H9 (cell line): ENCODE results near the gene SSR3. TPM values are rescaled to one million over a fixed set of nuclear protein-coding genes. Genes with fewer than 3 reads are reported as not detected.
A peak's percentile ranks its signal among the peaks of the same experiment; 100 is the strongest.

Source experiments
- DNase-seq: peaks from one replicate; pipeline ENCODE4 v3.0.0-alpha.2; 2017
- H2AFZ ChIP-seq: one replicate; pipeline ENCODE4 v1.6.1; 2013; ENCODE audit warnings: mild to moderate bottlenecking, low read length, control low read depth, moderate library complexity
- H2AK5ac ChIP-seq: 2 replicates; pipeline ENCODE4 v1.6.1; 2013; ENCODE audit warnings: low read length, control low read depth, mixed read lengths; ENCODE audit not compliant: insufficient read length
- H2BK120ac ChIP-seq: one replicate; pipeline ENCODE4 v1.6.1; 2013; ENCODE audit warnings: low read depth, mild to moderate bottlenecking, low read length, control low read depth, inconsistent platforms; ENCODE audit not compliant: poor library complexity, severe bottlenecking
- H2BK12ac ChIP-seq: 2 replicates; pipeline ENCODE4 v1.6.1; 2013; ENCODE audit warnings: low read length, control low read depth, mixed read lengths, low read depth; ENCODE audit not compliant: insufficient read length
- H2BK15ac ChIP-seq: 2 replicates; pipeline ENCODE4 v1.6.1; 2013; ENCODE audit warnings: low read depth, low read length, control low read depth
- H2BK20ac ChIP-seq: one replicate; pipeline ENCODE4 v1.6.1; 2013; ENCODE audit warnings: low read depth, mild to moderate bottlenecking, low read length, control low read depth, inconsistent platforms; ENCODE audit not compliant: poor library complexity, severe bottlenecking
- H2BK5ac ChIP-seq: 2 replicates; pipeline ENCODE4 v1.6.1; 2013; ENCODE audit warnings: low read length, control low read depth, mixed read lengths; ENCODE audit not compliant: insufficient read length
- H3K14ac ChIP-seq: 2 replicates; pipeline ENCODE4 v1.6.1; 2013; ENCODE audit warnings: low read length, control low read depth; ENCODE audit not compliant: insufficient read depth
- H3K18ac ChIP-seq: 2 replicates; pipeline ENCODE4 v1.6.1; 2013; ENCODE audit warnings: low read depth, mild to moderate bottlenecking, mixed read lengths, low read length, control low read depth; ENCODE audit not compliant: insufficient read length
- H3K23ac ChIP-seq: 2 replicates; pipeline ENCODE4 v1.6.1; 2013; ENCODE audit warnings: low read length, control low read depth, mixed read lengths, low read depth; ENCODE audit not compliant: insufficient read length
- H3K23me2 ChIP-seq: 2 replicates; pipeline ENCODE4 v1.6.1; 2013; ENCODE audit warnings: low read depth, mild to moderate bottlenecking, mixed read lengths, low read length, control low read depth; ENCODE audit not compliant: insufficient read length, poor library complexity, severe bottlenecking
- H3K27ac ChIP-seq: 2 replicates; pipeline ENCODE4 v1.5.1; 2013; ENCODE audit warnings: low read length, control low read depth, mixed read lengths, low read depth; ENCODE audit not compliant: insufficient read length
- H3K27me3 ChIP-seq: 2 replicates; pipeline ENCODE4 v1.6.1; 2013; ENCODE audit warnings: low read length, control low read depth, inconsistent platforms; ENCODE audit not compliant: insufficient read depth
- H3K4ac ChIP-seq: 2 replicates; pipeline ENCODE4 v1.6.1; 2013; ENCODE audit warnings: low read depth, mild to moderate bottlenecking, control low read depth, inconsistent platforms, low read length, moderate library complexity
- H3K4me1 ChIP-seq: 2 replicates; pipeline ENCODE4 v1.6.1; 2013; ENCODE audit warnings: low read length, control low read depth, inconsistent platforms; ENCODE audit not compliant: insufficient read depth
- H3K4me2 ChIP-seq: 2 replicates; pipeline ENCODE4 v1.6.1; 2013; ENCODE audit warnings: low read length, control low read depth, mixed read lengths; ENCODE audit not compliant: insufficient read length, insufficient read depth
- H3K56ac ChIP-seq: 2 replicates; pipeline ENCODE4 v1.6.1; 2013; ENCODE audit warnings: low read depth, mild to moderate bottlenecking, mixed read lengths, low read length, control low read depth; ENCODE audit not compliant: insufficient read length
- H3K79me1 ChIP-seq: 2 replicates; pipeline ENCODE4 v1.6.1; 2013; ENCODE audit warnings: low read depth, mild to moderate bottlenecking, moderate library complexity, low read length, control low read depth, inconsistent platforms; ENCODE audit not compliant: insufficient read depth, poor library complexity, severe bottlenecking
- H3K79me2 ChIP-seq: 2 replicates; pipeline ENCODE4 v1.6.1; 2013; ENCODE audit warnings: low read length, control low read depth, inconsistent platforms; ENCODE audit not compliant: insufficient read depth
- H3K9ac ChIP-seq: 2 replicates; pipeline ENCODE4 v1.6.1; 2013; ENCODE audit warnings: low read length, control low read depth, mixed read lengths; ENCODE audit not compliant: insufficient read length; ENCODE audit errors: extremely low read depth
- H3K9me3 ChIP-seq: one replicate; pipeline ENCODE4 v1.6.1; 2013; ENCODE audit warnings: low read depth, low read length, inconsistent platforms; ENCODE audit not compliant: control insufficient read depth
- H3T11ph ChIP-seq: one replicate; pipeline ENCODE4 v1.6.1; 2013; ENCODE audit warnings: mild to moderate bottlenecking, low read length, control low read depth, inconsistent platforms
- H4K20me1 ChIP-seq: one replicate; pipeline ENCODE4 v1.6.1; 2013; ENCODE audit not compliant: control insufficient read depth, insufficient read length, insufficient read depth
- H4K5ac ChIP-seq: 2 replicates; pipeline ENCODE4 v1.6.1; 2013; ENCODE audit warnings: low read depth, mild to moderate bottlenecking, mixed read lengths, low read length, control low read depth; ENCODE audit not compliant: insufficient read length
- H4K8ac ChIP-seq: replicated peaks from 2 replicates; pipeline ENCODE4 v1.6.1; 2013; ENCODE audit warnings: low read length, control low read depth, mixed read lengths, low read depth; ENCODE audit not compliant: insufficient read length
- H4K91ac ChIP-seq: 2 replicates; pipeline ENCODE4 v1.6.1; 2013; ENCODE audit warnings: low read depth, mild to moderate bottlenecking, moderate library complexity, mixed read lengths, low read length, control low read depth; ENCODE audit not compliant: insufficient read length
- H3K27ac Mint-ChIP-seq, 3 experiments: 2 replicates in 2 of 3; 3 replicates in 1 of 3; pipeline ENCODE4 v1.8.0; 2020 to 2021; ENCODE audit warnings: mixed read lengths in 3 of 3, mild to moderate bottlenecking in 1 of 3, moderate library complexity in 1 of 3
- H3K27me3 Mint-ChIP-seq: 2 replicates; pipeline ENCODE4 v1.8.0; 2021; ENCODE audit warnings: low read depth, mild to moderate bottlenecking, moderate library complexity, mixed read lengths
- H3K36me3 Mint-ChIP-seq, 3 experiments: 2 replicates in 2 of 3; 3 replicates in 1 of 3; pipeline ENCODE4 v1.8.0; 2020 to 2021; ENCODE audit warnings: low read depth in 3 of 3, mixed read lengths in 3 of 3; ENCODE audit not compliant: insufficient read depth in 1 of 3
- H3K4me1 Mint-ChIP-seq, 2 experiments: 2 replicates each; pipeline ENCODE4 v1.8.0; 2020; ENCODE audit warnings: mixed read lengths in 2 of 2
- H3K4me3 Mint-ChIP-seq, 2 experiments: 2 replicates in 1 of 2; 3 replicates in 1 of 2; pipeline ENCODE4 v1.8.0; 2020 to 2021; ENCODE audit warnings: mild to moderate bottlenecking in 2 of 2, mixed read lengths in 2 of 2, moderate library complexity in 1 of 2
- H3K9me3 Mint-ChIP-seq, 2 experiments: 2 replicates in 1 of 2; 3 replicates in 1 of 2; pipeline ENCODE4 v1.8.0; 2020; ENCODE audit warnings: mild to moderate bottlenecking in 2 of 2, mixed read lengths in 2 of 2, moderate library complexity in 1 of 2
- CTCF ChIP-seq: fragments of 200-600 bp; sonication (generic); conservative IDR thresholded peaks from 3 replicates; pipeline ENCODE4 v1.8.0; 2021; ENCODE audit warnings: antibody characterized with exemption, mild to moderate bottlenecking
- WGBS: extraction: QIAGEN DNeasy Blood & Tissue Kit; methylation state at CpG from one replicate; pipeline ENCODE4 v1.1.7; 2013; ENCODE audit warnings: missing lambda C conversion rate, low lambda C conversion rate, mixed read lengths; ENCODE audit not compliant: insufficient read length; ENCODE audit errors: extremely low coverage; 5-methylcytosine and 5-hydroxymethylcytosine counted together
- total RNA-seq: library from RNA; stranded (reverse); gene quantifications from 2 replicates; pipeline ENCODE4 v1.2.1, GENCODE V29; 2021

Gene SSR3
- total RNA-seq, 1 experiment from 2014 or later = 177 TPM

GRCh38 chr3:156533205-156533604 lies 21.7 kb downstream of the SSR3 start:
- H3K23ac ChIP-seq = no peak overlapping the region
- no peak overlapping the region for H4K5ac ChIP-seq
- no peak overlapping the region for H3K27ac ChIP-seq
- H3K27ac Mint-ChIP-seq = peak overlapping the region in 1 of 3 experiments; percentile 51; a peak in 1 of 7 replicates
- H2BK5ac ChIP-seq = no peak overlapping the region
- no peaks in the 10 kb centered on the region for H3K9me3 Mint-ChIP-seq
- no peaks in the 10 kb centered on the region for H3K79me1 ChIP-seq
- peaks cover 0 to 2% (median 1%) of the 10 kb centered on the region in 3 experiments; a peak in 3 of 7 replicates for H3K36me3 Mint-ChIP-seq
- H3K9ac ChIP-seq = no peak overlapping the region
- H3T11ph ChIP-seq = no peak overlapping the region
- H3K4me2 ChIP-seq = no peak overlapping the region
- H3K18ac ChIP-seq = no peak overlapping the region
- H4K8ac ChIP-seq = no peak overlapping the region
- no peak overlapping the region for H3K4me3 Mint-ChIP-seq
- no peaks in the 10 kb centered on the region for H3K27me3 Mint-ChIP-seq
- H3K4ac ChIP-seq = no peak overlapping the region
- H2BK12ac ChIP-seq = no peak overlapping the region
- no peak for TF ChIP-seq CTCF
- no peak overlapping the region for H4K91ac ChIP-seq
- H3K4me1 Mint-ChIP-seq = peaks cover 20 to 25% of the 10 kb centered on the region in 2 experiments
- H4K20me1 ChIP-seq = no peaks in the 10 kb centered on the region
- WGBS = no CpG with 5 or more reads among the region's 4 CpGs
- no peak overlapping the region for H2AFZ ChIP-seq
- no peaks in the 10 kb centered on the region for H3K23me2 ChIP-seq
- no peak overlapping the region for H3K14ac ChIP-seq
- H2BK20ac ChIP-seq = no peak overlapping the region
- no peaks in the 10 kb centered on the region for H3K79me2 ChIP-seq
- H3K9me3 ChIP-seq = no peaks in the 10 kb centered on the region
- H2AK5ac ChIP-seq = no peak overlapping the region
- no peak for DNase-seq
- no peak overlapping the region for H2BK15ac ChIP-seq
- peaks cover 5% of the 10 kb centered on the region; the same call in 1 of the 2 replicates for H3K4me1 ChIP-seq
- no peaks in the 10 kb centered on the region for H3K27me3 ChIP-seq
- no peak overlapping the region for H2BK120ac ChIP-seq
- H3K56ac ChIP-seq = no peak overlapping the region
